ENCODE measurements around the gene ZNF678.

ZNF678 gene

DNA sequence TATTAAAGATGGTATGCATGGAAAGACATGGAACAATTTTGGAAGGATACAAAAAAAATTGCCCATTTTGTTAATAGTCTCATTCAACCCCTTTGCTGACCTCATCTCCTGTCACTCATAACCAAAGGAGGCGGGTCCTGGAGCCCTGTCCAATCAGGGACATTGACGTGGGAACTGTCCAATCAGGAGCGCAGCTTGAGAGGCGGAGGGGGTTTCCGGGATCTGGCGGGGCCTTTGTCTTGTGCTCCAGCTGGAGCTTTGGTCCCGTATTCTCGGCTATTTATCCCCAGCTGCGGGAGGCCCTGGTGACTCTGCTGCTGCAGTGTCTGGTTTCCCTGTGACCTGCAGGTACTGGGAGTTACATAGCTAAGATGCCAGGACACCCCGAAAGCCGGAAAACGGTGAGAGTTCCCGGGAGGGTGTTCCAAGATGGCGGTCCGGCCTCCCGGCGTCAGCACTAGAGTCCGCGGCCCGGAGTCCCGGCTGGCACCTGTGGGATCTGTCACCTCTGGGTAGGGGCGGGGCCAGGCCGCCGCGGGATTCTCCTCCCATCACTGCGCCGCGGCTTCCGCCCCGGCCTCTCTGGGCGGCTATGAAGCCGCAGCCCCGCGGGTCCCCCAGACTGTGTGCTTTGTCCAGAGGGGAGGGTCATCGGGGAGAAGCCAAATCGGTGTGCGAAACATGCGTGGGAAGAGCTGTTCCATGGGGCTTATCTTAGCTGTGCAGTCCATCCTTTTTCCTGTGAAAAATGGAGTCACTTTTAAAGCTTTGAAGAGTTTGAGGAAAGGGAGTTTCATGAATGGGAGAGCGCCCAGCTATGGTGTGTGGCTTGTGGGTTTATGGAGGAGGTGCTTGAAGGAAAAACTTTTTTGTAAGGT is at the start of gene ZNF678:
Gene ZNF678, plus strand, starts transcription at position 233 of the 878 bp plus-strand sequence. CDS start 87,436 bp downstream, outside the sequence.
- peak; percentile 90 for DNase-seq (ENCODE audit: low read depth)

DNA sequence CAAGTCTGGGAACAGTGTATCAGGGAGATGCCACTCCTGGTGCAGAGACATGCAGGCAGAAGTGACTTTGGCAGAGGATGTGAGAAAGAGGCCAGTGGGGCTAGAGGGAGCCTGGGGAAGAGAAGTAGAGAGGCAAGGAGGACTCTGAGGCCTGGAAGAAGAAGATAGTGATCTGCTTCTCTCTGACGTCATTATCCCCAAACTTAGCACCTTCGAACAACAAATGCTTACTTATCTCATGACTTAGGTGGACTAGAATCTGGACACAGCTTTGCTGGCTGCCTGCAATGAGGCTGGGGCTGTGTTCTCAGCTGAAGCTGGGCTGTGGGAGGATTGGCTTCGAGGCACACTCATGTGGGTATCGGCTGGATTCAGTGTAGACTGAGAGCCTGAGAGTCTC is 44.5 kb upstream of the ZNF678 start:
- DNase-seq (ENCODE audit: low read depth): no peak

DNA sequence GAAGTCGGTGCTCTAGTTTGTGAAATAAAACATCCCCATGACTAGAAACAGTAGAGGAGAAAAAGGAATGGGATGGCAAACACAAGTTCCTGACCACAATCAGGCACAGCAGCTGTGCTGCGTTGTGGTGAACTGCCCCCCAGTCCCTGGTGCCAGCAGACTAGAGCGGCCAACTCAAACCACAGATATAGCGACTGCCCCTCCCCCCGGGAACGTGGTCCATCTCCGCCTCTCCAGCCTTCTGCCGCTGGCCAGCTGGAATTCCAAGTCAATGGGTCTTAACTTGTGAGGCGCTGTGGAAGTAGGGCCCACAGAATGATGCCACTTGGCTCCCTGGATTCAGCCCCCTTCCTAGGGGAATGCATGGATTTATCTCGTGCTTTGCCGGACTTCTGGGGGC is 41.6 kb upstream of the ZNF678 start:
- no peak for DNase-seq (ENCODE audit: low read depth)

GRCh38 chr1:227526524-227526923 is 36.8 kb upstream of the ZNF678 start:
- DNase-seq (ENCODE audit: low read depth): no peak

DNA sequence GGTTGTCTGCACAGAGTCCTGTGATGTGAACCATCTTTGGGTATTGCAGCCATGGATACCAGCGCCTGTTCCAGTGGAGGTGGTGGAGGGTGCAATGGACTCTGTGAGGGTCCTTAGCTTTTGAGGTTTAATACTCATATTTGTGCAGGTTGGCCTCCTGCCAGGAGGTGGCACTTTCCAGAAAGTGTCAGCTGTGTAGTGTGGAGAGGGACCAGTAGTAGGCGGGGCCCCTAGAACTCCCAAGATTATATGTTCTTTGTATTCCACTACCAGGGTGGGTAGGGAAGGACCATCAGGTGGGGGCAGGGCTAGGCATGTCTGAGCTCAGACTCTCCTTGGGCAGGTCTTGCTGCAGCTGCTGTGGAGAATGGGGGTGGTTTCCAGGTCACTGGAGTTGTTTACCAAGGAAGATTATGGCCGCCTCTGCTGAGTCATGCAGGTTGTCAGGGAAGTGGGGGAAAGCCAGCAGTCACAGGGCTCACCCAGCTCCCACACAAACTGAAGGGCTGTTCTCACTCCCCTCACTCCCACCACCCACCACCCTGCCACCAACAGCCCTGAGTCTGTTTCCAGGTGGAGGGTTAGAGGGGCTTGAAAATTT is 31.2 kb upstream of the ZNF678 start:
- no peak for DNase-seq (ENCODE audit: low read depth)

DNA sequence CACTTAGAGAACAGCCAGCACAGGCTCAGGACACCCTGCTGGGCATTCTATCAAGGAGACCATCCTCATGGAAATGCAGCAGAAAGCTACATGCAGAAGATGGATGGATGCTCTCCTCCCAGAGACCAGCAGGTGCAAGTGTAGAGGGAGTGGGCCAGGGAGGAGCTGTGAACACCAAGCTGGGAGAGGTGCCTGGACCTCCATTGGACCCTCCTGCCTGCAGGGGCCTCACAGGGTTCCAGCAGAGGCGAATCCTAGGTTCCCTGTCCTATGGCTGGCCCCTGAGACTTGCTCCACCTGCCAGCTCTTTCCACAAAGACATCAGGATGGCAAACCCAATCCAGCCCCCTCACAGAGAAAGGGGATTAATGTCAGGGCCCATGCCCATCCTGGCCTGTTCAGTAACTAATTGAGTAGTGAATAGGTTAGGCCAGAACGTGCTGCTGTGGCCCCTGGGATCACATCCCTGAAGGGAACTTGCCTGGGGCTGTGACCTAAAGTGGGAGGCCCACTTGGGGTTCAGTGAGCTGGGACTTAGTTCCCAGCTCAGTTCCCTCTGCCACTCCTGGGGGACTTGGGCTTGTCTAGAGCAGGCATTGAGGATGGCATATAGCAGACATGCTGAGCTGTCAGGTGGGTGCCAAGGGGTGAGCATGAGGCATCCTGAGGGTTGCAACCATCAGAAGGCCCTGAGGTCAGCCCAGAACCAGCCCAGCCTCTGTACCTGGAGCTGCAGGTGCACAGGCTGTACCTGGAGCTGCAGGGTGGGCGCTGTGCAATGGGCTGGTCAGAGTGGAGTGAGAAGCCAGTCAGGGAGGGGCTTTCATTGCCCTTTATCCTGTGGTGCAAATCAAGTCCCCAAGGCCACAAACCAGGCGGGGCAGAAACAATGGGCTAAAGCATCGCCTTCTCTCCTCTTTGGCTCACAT is 22.9 kb upstream of the ZNF678 start:
- no peak for DNase-seq (ENCODE audit: low read depth)

GRCh38 chr1:227541129-227541528 is 22.2 kb upstream of the ZNF678 start:
- DNase-seq (ENCODE audit: low read depth): no peak

GRCh38 chr1:227541796-227542152 is 21.6 kb upstream of the ZNF678 start:
- DNase-seq (ENCODE audit: low read depth): no peak

GRCh38 chr1:227542153-227543120 is 20.9 kb upstream of the ZNF678 start:
- DNase-seq (ENCODE audit: low read depth): peak; percentile 11

GRCh38 chr1:227543283-227544066 is 19.9 kb upstream of the ZNF678 start:
- DNase-seq (ENCODE audit: low read depth): no peak

DNA sequence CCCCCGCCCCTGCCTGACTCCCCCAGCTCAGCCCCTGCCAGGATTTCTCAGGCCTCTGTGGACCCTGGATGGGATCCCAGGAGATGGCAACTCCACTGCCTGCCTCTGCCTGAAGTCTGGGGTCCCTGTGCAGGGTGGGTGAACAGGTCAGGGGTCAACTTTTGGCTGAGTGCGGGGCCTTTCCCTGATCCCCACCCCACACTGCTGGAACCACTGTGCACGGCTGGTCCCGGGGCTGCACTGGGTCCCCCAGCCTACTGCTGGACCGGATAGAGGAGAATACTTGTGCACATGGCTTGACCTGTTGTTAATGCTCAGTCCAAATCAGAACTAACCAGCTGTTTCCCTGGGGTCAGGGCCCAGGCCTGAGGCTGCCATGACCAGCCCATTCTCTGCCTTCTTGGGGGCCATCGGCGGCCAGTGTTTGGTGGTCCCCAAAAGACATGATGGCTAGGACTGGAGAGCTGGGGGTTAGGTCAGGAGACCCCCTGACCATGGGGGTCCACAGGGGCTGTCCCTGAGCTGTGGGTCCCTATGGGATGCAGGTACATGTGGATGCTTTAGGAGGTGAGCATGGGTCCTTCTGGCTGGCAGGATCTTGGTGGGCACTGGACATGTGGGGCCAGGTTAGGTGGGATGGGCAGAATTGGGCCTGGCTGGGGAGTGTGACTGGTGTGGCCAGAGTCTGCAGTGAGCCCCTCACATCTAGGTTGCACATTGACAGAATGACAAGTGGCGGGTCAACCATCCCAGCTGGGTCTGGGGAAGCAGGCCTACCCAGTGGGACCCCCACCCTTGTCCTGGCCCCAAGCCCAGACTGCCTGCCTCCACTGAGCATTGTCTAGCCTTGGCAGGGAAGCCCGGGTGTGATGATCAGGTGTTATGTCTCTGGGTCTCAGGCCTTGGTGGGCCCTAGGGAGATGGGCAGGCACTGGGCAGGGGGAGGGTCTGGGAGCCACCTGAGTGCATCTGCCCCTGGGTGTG is 19.0 kb upstream of the ZNF678 start:
- no peak for DNase-seq (ENCODE audit: low read depth)

DNA sequence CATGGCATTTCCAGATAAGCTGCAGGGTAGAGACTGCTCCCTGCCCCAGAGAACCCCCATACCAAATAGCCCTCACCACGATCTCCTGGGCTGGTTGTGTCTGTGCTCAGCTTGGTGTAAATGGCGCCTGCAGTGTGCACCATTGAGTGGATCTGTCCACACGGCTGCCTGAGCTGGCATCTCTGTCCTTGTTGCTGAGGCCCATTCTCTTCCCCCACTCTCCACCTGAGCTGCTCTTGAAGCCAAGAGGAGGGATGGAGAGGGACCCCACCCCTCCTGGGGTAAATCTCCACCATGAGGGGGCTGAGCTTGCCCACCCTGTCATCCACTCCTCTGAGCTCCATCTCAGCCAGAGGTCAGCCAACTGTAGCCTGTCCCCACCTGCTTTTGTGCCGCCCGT is 18.0 kb upstream of the ZNF678 start:
- DNase-seq (ENCODE audit: low read depth): no peak

DNA sequence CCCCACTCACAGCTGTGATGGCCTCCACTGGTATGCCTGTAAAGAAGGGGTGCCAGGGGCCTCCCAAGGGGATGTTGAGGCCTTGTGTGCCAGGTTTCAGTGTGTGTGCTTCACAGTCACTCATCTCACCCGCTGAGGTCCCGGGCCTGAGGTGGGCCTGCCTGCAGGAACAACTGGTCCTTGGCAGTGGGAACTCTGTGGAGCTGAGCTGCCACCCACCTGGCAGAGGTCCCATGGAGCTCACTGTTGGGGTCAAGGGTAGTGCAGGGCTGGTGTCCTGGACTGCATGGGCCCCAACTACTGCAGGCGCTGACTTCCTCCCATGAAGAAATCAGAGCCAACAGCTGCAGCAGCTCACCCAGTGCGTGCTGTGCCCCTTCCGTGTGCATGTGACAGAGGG is 17.3 kb upstream of the ZNF678 start:
- no peak for DNase-seq (ENCODE audit: low read depth)

GRCh38 chr1:227546598-227547309 is 16.6 kb upstream of the ZNF678 start:
- no peak for DNase-seq (ENCODE audit: low read depth)

GRCh38 chr1:227547310-227548118 is 15.8 kb upstream of the ZNF678 start:
- no peak for DNase-seq (ENCODE audit: low read depth)

DNA sequence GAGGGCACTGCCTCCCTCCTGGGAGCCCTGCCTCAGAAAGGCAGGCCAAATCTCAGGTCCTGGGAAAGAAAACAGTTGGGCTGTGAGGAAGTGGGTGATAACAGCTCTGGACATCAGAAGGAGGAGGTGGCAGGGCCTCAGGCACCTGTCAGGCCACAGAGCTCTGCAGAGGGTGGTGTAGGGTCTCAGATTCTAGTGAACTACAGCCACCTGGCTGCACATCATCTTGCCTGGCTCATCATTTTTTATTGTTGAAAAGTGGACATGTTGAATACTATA is 15.3 kb upstream of the ZNF678 start:
- no peak for DNase-seq (ENCODE audit: low read depth)

DNA sequence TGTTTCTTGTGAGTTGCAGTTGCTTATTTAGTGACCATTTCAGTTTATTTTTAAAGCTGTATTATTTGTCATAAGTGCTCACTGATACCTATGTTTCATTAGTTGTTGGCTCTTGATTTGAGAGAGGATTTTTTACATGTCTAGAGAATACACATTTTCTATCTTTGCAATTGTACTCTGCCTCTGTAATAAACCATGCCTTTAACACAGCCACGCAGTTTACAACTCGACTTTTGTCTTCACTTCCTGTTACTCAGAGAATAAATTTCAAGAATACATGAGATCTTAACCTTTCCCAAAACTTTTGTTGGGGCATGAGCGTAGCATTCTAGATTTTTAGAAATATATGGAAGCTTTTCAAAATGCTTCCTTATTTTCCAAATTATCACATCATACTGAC is 14.9 kb upstream of the ZNF678 start:
- DNase-seq (ENCODE audit: low read depth): no peak

DNA sequence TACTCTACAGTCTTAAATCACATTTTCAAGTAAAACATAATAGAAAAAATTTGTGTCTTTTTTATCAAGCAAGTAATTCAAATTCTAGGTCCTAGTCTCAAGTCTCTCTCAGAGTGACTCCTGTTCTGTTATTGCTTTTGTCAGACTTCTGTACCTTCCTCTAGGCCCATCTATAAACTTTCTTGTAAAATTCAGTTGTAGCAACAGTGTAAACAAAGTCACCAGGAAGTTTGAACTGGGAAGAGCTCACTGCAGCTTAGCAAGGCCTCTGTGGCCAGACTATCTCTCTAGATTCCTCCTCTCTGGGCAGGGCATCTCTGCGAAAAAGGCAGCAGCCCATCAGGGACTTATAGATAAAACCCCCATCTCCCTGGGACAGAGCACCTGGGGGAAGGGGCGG is 13.5 kb upstream of the ZNF678 start:
- no peak for DNase-seq (ENCODE audit: low read depth)
